22Rv1 (cell line): ENCODE results near the gene SFMBT1.

ENCODE experiments used
- ZFX ChIP-seq: fragments of 450-650 bp; IDR thresholded peaks from 2 replicates; pipeline ENCODE4 v1.6.1; 2017; ENCODE audit warnings: antibody characterized with exemption, borderline replicate concordance
- TF ChIP-seq, protein P1 (sequence below): fragments of 450-650 bp; IDR thresholded peaks from 2 replicates; pipeline ENCODE4 v1.5.1; 2017; ENCODE audit warnings: mild to moderate bottlenecking

DNA sequence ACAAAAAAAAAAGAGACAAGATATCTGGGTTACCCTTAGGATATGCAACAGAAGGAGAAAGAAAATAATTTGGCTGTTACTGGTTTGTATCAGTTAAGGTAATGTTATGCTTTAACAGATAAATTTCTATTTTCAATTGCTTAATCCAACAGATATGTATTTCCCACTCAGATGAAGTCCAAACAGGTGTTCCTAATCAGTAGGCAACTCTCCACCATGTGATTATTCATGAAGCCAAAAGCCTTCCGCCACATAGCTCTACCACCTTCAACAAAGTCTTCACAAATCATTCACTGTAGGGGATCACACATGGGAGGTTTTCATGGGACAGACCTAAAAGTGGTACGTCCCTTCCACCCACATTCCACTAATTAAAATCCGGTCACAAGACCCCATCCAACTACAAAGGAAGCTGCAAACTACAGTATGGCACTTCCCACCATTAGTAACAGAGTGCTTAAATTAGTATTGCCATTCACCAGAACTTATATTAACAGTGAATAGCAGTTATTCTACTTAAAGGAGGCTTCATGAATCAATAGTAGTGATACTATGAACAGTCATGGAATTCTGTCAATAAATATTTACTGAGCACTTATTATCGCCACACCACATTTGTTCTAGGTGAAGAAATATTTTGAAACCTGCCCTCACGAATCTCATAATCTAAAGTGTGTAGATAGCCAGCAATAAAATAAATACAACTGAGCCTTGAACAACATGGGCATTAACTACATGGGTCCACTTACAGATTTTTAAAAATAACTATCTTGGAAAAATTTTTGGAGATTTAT lies 66.5 kb downstream of the SFMBT1 start:
- TF ChIP-seq, protein P1, sequence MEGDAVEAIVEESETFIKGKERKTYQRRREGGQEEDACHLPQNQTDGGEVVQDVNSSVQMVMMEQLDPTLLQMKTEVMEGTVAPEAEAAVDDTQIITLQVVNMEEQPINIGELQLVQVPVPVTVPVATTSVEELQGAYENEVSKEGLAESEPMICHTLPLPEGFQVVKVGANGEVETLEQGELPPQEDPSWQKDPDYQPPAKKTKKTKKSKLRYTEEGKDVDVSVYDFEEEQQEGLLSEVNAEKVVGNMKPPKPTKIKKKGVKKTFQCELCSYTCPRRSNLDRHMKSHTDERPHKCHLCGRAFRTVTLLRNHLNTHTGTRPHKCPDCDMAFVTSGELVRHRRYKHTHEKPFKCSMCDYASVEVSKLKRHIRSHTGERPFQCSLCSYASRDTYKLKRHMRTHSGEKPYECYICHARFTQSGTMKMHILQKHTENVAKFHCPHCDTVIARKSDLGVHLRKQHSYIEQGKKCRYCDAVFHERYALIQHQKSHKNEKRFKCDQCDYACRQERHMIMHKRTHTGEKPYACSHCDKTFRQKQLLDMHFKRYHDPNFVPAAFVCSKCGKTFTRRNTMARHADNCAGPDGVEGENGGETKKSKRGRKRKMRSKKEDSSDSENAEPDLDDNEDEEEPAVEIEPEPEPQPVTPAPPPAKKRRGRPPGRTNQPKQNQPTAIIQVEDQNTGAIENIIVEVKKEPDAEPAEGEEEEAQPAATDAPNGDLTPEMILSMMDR: no peak
- no peak for TF ChIP-seq ZFX
